Activated effector memory CD4-positive, alpha-beta T cell treated with Interleukin-2 at 50 U/mL for 16 hours (primary cell): Measurements from ENCODE around the gene LKAAEAR1.

ENCODE experiments used
- DNase-seq: peaks from one replicate; pipeline ENCODE4 v3.0.0-alpha.2; 2020

Gene LKAAEAR1

GRCh38 chr20:64110411-64111068 is 26.3 kb upstream of the LKAAEAR1 start:
- DNase-seq, result no peak

- DNase-seq, result no peak
Measured at GRCh38 chr20:64109831-64110391, 25.7 kb upstream of the LKAAEAR1 start.

GRCh38 chr20:64108731-64109681 is 24.8 kb upstream of the LKAAEAR1 start:
- no peak for DNase-seq

GRCh38 chr20:64107736-64108457 is 23.7 kb upstream of the LKAAEAR1 start:
- DNase-seq, result no peak

GRCh38 chr20:64106981-64107735 is 23.0 kb upstream of the LKAAEAR1 start, which contains the start of gene NPBWR2:
Gene NPBWR2 (minus strand): TSS chr20:64107565. CDS start chr20:64106831, 734 bp downstream.
- DNase-seq, result no peak

GRCh38 chr20:64106435-64106961 is 22.3 kb upstream of the LKAAEAR1 start:
- no peak for DNase-seq

GRCh38 chr20:64105846-64106434 is 21.7 kb upstream of the LKAAEAR1 start:
- DNase-seq, result no peak

- no peak for DNase-seq
Measured at GRCh38 chr20:64104667-64105451, 20.7 kb upstream of the LKAAEAR1 start.

GRCh38 chr20:64103871-64104666 is 19.9 kb upstream of the LKAAEAR1 start:
- DNase-seq, result no peak

- DNase-seq, result no peak
Measured at GRCh38 chr20:64102647-64103354, 18.6 kb upstream of the LKAAEAR1 start.

GRCh38 chr20:64101731-64102621 is 17.8 kb upstream of the LKAAEAR1 start:
- peak; percentile 43 for DNase-seq

GRCh38 chr20:64100946-64101688 is 16.9 kb upstream of the LKAAEAR1 start:
- DNase-seq, result no peak

- DNase-seq, result no peak
Measured at GRCh38 chr20:64100566-64100888, 16.3 kb upstream of the LKAAEAR1 start.

- no peak for DNase-seq
Measured at GRCh38 chr20:64099880-64100565, 15.8 kb upstream of the LKAAEAR1 start.

- no peak for DNase-seq
Measured at GRCh38 chr20:64099086-64099786, 15.0 kb upstream of the LKAAEAR1 start.

- DNase-seq, result no peak
Measured at GRCh38 chr20:64098471-64099013, 14.3 kb upstream of the LKAAEAR1 start.
